Measurements from ENCODE around the gene CTXN1.
"Not testable (repeated sequence)": the region's sequence is repeated elsewhere in the genome, so short reads cannot be mapped to it uniquely, and the experiment has no call there.

CTXN1 gene

DNA sequence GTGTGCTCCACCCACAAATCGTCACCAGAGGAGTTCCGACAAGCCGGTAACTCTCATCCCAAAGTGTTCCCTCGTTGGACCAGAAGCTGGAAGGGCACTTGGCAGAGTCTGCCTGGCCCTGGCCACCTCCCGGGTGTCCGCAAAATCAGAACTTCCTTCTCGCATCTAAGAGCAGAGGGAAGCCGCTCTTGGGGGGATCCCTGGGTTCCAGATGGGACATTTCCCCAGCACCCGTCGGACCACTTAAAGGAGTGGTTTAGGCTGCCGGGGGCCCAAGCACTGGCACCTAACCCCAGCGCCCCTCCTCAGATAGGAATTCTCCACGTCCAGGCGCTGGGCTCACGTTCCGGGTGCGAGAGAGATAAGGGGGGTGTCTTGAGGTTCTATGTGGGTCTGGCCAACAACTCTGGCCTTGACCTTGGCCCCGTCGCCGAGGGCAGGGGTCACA lies 23.1 kb downstream of the CTXN1 start:
- H3K4me3 ChIP-seq (ENCODE audit: low read depth, low read length): peak overlapping the region; percentile 83

DNA sequence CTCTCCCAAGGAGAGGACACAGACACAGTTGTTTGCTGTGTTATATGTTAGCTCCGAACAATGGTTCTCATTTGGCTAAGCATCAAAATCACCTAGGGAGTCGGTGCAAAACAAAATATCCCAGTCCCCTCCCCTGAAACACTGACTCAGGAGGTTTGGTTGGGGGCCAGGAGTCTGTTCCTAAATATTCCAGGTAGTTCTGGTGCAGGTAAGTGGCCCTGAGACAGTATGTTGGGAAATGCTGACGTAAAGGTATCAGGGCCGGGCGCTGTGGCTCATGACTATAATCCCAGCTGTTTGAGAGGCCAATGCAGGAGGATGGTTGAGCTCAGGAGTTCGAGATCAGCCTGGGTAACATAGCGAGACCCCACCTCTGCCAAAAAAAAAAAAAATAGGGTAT lies 24.6 kb downstream of the CTXN1 start:
- no peak overlapping the region for H3K4me3 ChIP-seq (ENCODE audit: low read depth, low read length)

- H3K4me3 ChIP-seq (ENCODE audit: low read depth, low read length): no peak overlapping the region
These were observed 25.0 kb downstream of the CTXN1 start for GRCh38 chr19:7900931-7901330.

DNA sequence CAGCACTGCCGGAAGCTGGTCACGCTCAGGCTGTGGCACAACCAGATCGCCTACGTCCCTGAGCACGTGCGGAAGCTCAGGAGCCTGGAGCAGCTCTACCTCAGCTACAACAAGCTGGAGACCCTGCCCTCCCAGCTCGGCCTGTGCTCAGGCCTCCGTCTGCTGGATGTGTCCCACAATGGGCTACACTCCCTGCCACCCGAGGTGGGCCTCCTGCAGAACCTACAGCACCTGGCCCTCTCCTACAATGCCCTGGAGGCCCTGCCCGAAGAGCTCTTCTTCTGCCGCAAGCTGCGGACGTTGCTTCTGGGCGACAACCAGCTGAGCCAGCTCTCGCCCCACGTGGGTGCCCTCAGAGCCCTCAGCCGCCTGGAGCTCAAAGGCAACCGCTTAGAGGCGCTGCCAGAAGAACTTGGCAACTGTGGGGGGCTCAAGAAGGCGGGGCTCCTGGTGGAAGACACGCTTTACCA lies 25.5 kb downstream of the CTXN1 start:
- H3K4me3 ChIP-seq (ENCODE audit: low read depth, low read length): no peak overlapping the region

DNA sequence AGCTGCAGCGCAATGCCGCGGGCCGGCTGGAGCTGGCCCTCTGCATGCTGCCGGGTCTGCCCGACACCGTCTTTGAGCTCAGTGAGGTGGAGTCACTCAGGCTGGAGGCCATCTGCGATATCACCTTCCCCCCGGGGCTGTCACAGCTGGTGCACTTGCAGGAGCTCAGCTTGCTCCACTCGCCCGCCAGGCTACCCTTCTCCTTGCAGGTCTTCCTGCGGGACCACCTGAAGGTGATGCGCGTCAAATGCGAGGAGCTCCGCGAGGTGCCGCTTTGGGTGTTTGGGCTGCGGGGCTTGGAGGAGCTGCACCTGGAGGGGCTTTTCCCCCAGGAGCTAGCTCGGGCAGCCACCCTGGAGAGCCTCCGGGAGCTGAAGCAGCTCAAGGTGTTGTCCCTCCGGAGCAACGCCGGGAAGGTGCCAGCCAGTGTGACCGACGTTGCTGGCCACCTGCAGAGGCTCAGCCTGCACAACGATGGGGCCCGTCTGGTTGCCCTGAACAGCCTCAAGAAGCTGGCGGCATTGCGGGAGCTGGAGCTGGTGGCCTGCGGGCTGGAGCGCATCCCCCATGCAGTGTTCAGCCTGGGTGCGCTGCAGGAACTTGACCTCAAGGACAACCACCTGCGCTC lies 26.1 kb downstream of the CTXN1 start:
- H3K4me3 ChIP-seq (ENCODE audit: low read depth, low read length): no peak overlapping the region

DNA sequence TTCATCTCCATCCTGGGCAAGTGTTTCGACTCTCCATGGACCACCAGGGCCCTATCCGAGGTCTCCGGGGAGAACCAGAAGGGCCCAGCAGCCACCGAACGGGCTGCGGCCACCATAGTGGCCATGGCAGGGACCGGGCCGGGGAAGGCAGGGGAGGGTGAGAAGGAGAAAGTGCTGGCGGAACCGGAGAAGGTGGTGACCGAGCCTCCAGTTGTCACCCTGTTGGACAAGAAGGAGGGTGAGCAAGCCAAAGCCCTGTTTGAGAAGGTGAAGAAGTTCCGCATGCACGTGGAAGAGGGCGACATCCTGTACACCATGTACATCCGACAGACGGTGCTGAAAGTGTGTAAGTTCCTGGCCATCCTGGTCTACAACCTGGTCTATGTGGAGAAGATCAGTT lies 27.0 kb downstream of the CTXN1 start:
- no peak overlapping the region for H3K4me3 ChIP-seq (ENCODE audit: low read depth, low read length)

- no peak overlapping the region for H3K4me3 ChIP-seq (ENCODE audit: low read depth, low read length)
These were observed 28.6 kb downstream of the CTXN1 start for GRCh38 chr19:7897292-7897691.

DNA sequence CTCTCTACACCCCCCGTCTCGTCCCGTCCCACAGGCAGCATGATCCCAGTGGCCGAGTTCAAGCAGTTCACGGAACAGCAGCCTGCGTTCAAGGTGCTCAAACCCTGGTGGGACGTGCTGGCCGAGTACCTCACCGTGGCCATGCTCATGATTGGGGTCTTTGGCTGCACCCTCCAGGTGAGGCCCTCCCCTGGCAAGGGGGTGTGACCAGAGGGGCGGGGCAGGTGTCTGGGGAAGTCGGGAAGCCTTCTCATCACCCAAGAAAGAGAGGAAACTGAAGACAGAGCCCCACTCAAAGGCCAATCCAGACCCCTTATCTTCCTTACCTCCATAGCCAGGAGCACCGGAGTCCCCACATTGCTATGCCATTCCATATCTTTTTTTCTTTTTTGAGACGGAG lies 30.4 kb downstream of the CTXN1 start:
- no peak overlapping the region for H3K4me3 ChIP-seq (ENCODE audit: low read depth, low read length)

GRCh38 chr19:7894612-7895309 lies 31.2 kb downstream of the CTXN1 start:
- H3K4me3 ChIP-seq (ENCODE audit: low read depth, low read length): no peak overlapping the region

- not testable (repeated sequence) for H3K4me3 ChIP-seq (ENCODE audit: low read depth, low read length)
These were observed 32.4 kb downstream of the CTXN1 start for GRCh38 chr19:7893362-7894101.

- H3K4me3 ChIP-seq (ENCODE audit: low read depth, low read length): peak overlapping the region; percentile 50
These were observed 37.1 kb downstream of the CTXN1 start for GRCh38 chr19:7888826-7889217.

- peak within 1 kb of the TSS; percentile 50 for H3K4me3 ChIP-seq (ENCODE audit: low read depth, low read length)
These were observed 37.6 kb downstream of the CTXN1 start, which contains the start of gene LRRC8E for GRCh38 chr19:7888145-7888825. Gene LRRC8E (plus strand): TSS chr19:7888510. CDS start chr19:7895604, 7,094 bp downstream.

- no peak overlapping the region for H3K4me3 ChIP-seq (ENCODE audit: low read depth, low read length)
These were observed 38.4 kb downstream of the CTXN1 start for GRCh38 chr19:7887408-7888144.

DNA sequence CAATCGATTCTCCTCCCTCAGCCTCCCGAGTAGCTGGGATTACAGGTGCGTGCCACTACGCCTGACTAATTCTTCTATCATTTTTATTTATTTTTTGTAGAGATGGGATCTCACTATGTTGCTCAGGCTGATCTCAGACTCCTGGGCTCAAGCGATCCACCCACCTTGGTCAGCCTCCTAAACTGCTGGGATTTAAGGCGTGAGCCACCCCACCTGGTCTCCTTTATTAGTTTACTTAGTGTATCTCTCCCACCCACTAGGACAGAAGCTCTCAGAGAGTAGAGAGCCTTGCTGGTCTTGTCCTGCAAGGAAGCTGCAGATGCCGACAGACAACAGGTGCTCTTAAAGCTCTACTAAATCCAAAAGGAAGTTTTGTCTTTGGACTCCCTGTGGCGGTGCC lies 40.1 kb downstream of the CTXN1 start:
- no peak overlapping the region for H3K4me3 ChIP-seq (ENCODE audit: low read depth, low read length)

- H3K4me3 ChIP-seq (ENCODE audit: low read depth, low read length): no peak overlapping the region
These were observed 42.0 kb downstream of the CTXN1 start for GRCh38 chr19:7883796-7884570.

GRCh38 chr19:7883105-7883504 lies 42.8 kb downstream of the CTXN1 start:
- H3K4me3 ChIP-seq (ENCODE audit: low read depth, low read length): no peak overlapping the region

DNA sequence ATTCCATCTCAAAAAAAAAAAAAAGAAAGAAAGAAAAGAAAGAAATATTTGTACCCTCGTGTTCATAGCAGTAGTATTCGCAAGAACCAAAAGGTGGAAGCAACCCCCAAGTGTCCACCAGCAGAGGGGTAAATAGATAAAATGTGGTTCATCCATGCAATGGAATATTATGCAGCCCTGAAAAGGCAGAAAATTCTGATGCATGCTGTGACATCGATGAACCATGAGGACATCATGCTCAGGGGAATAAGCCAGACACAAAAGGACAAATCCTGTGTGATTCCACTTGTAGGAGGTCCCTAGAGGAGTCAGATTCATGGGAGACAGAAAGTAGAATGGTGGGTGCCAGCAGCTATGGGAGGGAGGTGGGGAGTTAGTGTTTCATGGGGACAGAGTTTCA lies 44.0 kb downstream of the CTXN1 start:
- no peak overlapping the region for H3K4me3 ChIP-seq (ENCODE audit: low read depth, low read length)

DNA sequence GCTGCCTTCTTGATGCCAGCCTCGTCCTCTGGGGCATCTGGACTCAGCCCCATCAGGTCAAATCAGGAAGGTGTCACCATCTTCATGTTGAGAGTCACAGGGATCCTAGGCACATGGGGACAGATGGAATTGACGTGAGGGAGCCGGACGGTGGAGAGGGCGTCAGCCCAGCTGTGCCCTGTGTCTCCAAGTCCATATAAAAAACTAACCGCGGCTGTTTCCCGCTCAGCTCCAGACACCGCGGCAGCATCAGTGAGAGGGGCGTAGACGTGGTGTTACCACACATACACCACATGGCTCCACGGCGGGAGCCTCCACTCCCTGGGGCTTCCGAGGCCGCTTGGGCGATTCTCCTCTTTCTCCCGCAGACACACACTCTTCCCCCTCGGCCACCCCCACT lies 46.1 kb downstream of the CTXN1 start:
- no peak overlapping the region for H3K4me3 ChIP-seq (ENCODE audit: low read depth, low read length)

- no peak overlapping the region for H3K4me3 ChIP-seq (ENCODE audit: low read depth, low read length)
These were observed 46.7 kb downstream of the CTXN1 start for GRCh38 chr19:7879111-7879807.

All from iPS-11a (cell line).